Measurements from ENCODE around the gene SPEF2.
"Not testable (repeated sequence)": the region's sequence is repeated elsewhere in the genome, so short reads cannot be mapped to it uniquely, and the experiment has no call there.

The SPEF2 gene

GRCh38 chr5:35850967-35851680 is 233.5 kb downstream of the SPEF2 start:
- DNase-seq (ENCODE audit: insufficient read length, low spot score) = no peak
- no peak for FAIRE-seq

GRCh38 chr5:35852084-35852734 is 234.5 kb downstream of the SPEF2 start:
- peak; percentile 90 for FAIRE-seq
- peak; percentile 61 for DNase-seq (ENCODE audit: insufficient read length, low spot score)

GRCh38 chr5:35852773-35853172 is 235.1 kb downstream of the SPEF2 start:
- no peak for DNase-seq (ENCODE audit: insufficient read length, low spot score)
- FAIRE-seq = no peak

GRCh38 chr5:35853631-35854030 is 236.0 kb downstream of the SPEF2 start:
- no peak for FAIRE-seq

GRCh38 chr5:35854248-35854647 is 236.6 kb downstream of the SPEF2 start:
- no peak for FAIRE-seq

More at GRCh38 chr5:35853631-35854030, 236.0 kb downstream of the SPEF2 start:
- no peak for DNase-seq (ENCODE audit: insufficient read length, low spot score)

GRCh38 chr5:35855187-35855586 is 237.5 kb downstream of the SPEF2 start:
- FAIRE-seq = no peak
- no peak for DNase-seq (ENCODE audit: insufficient read length, low spot score)

More at GRCh38 chr5:35854248-35854647, 236.6 kb downstream of the SPEF2 start:
- no peak for DNase-seq (ENCODE audit: insufficient read length, low spot score)

- DNase-seq (ENCODE audit: insufficient read length, low spot score); FAIRE-seq: not testable (repeated sequence)
Measured at GRCh38 chr5:35856186-35856764, 238.6 kb downstream of the SPEF2 start.

GRCh38 chr5:35856765-35857351 is 239.2 kb downstream of the SPEF2 start, which contains the start of gene IL7R:
Gene IL7R (plus strand): TSS chr5:35856891. CDS start chr5:35856978, 87 bp downstream.
- FAIRE-seq = peak; percentile 74
- DNase-seq (ENCODE audit: insufficient read length, low spot score) = no peak

GRCh38 chr5:35857606-35858205 is 240.0 kb downstream of the SPEF2 start:
- FAIRE-seq = peak; percentile 70
- peak; percentile 84 for DNase-seq (ENCODE audit: insufficient read length, low spot score)

GRCh38 chr5:35859101-35859661 is 241.5 kb downstream of the SPEF2 start:
- FAIRE-seq (peak; percentile 90), DNase-seq (ENCODE audit: insufficient read length, low spot score) (no peak)

GRCh38 chr5:35860686-35861085 is 243.0 kb downstream of the SPEF2 start:
- no peak for DNase-seq (ENCODE audit: insufficient read length, low spot score)
- FAIRE-seq = peak; percentile 42

GRCh38 chr5:35861718-35862117 is 244.1 kb downstream of the SPEF2 start:
- DNase-seq (ENCODE audit: insufficient read length, low spot score) (no peak), FAIRE-seq (no peak)

- FAIRE-seq (peak; percentile 52), DNase-seq (ENCODE audit: insufficient read length, low spot score) (no peak)
Measured at GRCh38 chr5:35862126-35862525, 244.5 kb downstream of the SPEF2 start.

- FAIRE-seq = peak; percentile 26
- no peak for DNase-seq (ENCODE audit: insufficient read length, low spot score)
Measured at GRCh38 chr5:35863159-35863558, 245.5 kb downstream of the SPEF2 start.

Measured in HTR-8/SVneo (cell line).